ENCODE results near the gene HTR7.
"Not testable (repeated sequence)": the region's sequence is repeated elsewhere in the genome, so short reads cannot be mapped to it uniquely, and the experiment has no call there.

The HTR7 gene

GRCh38 chr10:90857635-90858460 lies at the start of gene HTR7:
Gene HTR7 (minus strand): TSS chr10:90858039. CDS start chr10:90857671, 368 bp downstream.
- peak; percentile 54 for DNase-seq

GRCh38 chr10:90906596-90906995 lies 48.8 kb upstream of the HTR7 start:
- no peak for DNase-seq

GRCh38 chr10:90905925-90906324 lies 48.1 kb upstream of the HTR7 start:
- DNase-seq = no peak

GRCh38 chr10:90896916-90897315 lies 39.1 kb upstream of the HTR7 start:
- not testable (repeated sequence) for DNase-seq

- no peak for DNase-seq
These were observed 35.4 kb upstream of the HTR7 start for GRCh38 chr10:90893190-90893589.

GRCh38 chr10:90890347-90890746 lies 32.5 kb upstream of the HTR7 start:
- DNase-seq = no peak

GRCh38 chr10:90889636-90890035 lies 31.8 kb upstream of the HTR7 start:
- DNase-seq = no peak

GRCh38 chr10:90888387-90888786 lies 30.5 kb upstream of the HTR7 start:
- DNase-seq = no peak

- DNase-seq = no peak
These were observed 29.7 kb upstream of the HTR7 start for GRCh38 chr10:90887555-90887954.

- no peak for DNase-seq
These were observed 27.3 kb upstream of the HTR7 start for GRCh38 chr10:90885176-90885575.

GRCh38 chr10:90884431-90884830 lies 26.6 kb upstream of the HTR7 start:
- DNase-seq = no peak

- DNase-seq = peak; percentile 11
These were observed 22.4 kb upstream of the HTR7 start for GRCh38 chr10:90880059-90880719.

GRCh38 chr10:90879062-90879461 lies 21.2 kb upstream of the HTR7 start:
- DNase-seq = no peak

- DNase-seq = no peak
These were observed 14.8 kb upstream of the HTR7 start for GRCh38 chr10:90872648-90873020.

- DNase-seq = peak; percentile 80
These were observed 14.2 kb upstream of the HTR7 start, which contains the start of gene RPP30 for GRCh38 chr10:90871766-90872647. Gene RPP30 (plus strand): TSS chr10:90871974. CDS start chr10:90871987, 13 bp downstream.

GRCh38 chr10:90871279-90871765 lies 13.5 kb upstream of the HTR7 start:
- peak; percentile 79 for DNase-seq

- no peak for DNase-seq
These were observed 8.3 kb upstream of the HTR7 start for GRCh38 chr10:90866050-90866598.

GRCh38 chr10:90865401-90865800 lies 7.6 kb upstream of the HTR7 start:
- no peak for DNase-seq

- no peak for DNase-seq
These were observed 5.2 kb upstream of the HTR7 start for GRCh38 chr10:90862908-90863514.

GRCh38 chr10:90860790-90861189 lies 3.0 kb upstream of the HTR7 start:
- DNase-seq = no peak

GRCh38 chr10:90859321-90859751 lies 1.5 kb upstream of the HTR7 start:
- no peak for DNase-seq

GRCh38 chr10:90858461-90858968 lies 676 bp upstream of the HTR7 start:
- DNase-seq = no peak

All from NCI-H146 (cell line).